Epidermal melanocyte (primary cell): ENCODE results near the gene SNAP47.
A peak's percentile ranks its signal among the peaks of the same experiment; 100 is the strongest.

ENCODE experiments used
- DNase-seq: peaks from one replicate; pipeline ENCODE4 v3.0.0; 2011; ENCODE audit warnings: low spot score; ENCODE audit not compliant: insufficient read length

SNAP47 gene

DNA sequence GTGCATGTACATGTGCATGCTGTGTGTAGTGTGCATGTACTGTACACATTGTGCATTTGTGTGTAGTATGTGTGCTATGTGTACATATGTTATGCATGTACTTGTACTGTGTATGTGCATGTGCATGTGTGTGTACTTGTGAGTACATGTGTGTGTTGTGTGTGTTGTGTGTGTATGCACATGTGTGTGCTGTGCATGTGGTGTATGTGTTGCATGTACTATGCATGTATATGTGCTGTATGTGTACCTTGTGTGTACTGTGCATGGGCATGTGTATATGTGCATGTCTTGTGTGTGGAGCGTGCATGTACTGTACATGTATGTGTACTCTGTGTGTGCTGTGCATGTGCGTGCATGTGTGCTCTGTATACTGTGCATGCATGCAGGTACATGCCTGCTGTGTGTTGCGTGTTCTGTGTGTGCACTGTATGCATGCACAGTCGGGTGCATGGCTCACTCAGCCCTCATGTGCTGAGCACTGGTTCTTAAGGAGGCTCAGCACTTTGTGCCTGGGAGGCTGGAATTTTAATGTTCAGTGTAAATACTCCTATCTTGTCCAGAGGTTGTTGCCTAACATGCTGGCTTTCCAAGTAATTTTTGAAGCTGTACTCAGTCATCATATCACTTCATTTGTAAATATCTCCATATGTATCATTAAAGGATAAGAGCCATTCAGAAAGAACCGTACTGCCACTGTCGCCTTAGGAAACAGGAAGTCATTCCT is 32.3 kb downstream of the SNAP47 start:
- DNase-seq: no peak

DNA sequence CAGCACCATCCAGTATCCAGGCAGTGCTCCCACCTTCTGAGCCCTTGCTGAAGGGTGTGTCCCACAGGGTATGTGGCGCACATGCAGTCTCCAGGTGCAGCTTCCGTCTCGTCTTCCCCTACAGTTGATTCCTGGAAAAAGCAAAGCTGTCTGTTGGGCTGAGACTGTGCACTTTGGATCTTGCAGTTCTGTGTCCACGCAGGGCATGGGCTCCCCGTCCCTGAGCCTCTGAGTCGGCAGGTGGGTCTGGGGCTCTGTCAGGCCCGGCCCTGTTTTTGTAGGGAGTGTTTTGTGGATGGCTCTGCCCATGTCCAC is 32.8 kb downstream of the SNAP47 start:
- no peak for DNase-seq

DNA sequence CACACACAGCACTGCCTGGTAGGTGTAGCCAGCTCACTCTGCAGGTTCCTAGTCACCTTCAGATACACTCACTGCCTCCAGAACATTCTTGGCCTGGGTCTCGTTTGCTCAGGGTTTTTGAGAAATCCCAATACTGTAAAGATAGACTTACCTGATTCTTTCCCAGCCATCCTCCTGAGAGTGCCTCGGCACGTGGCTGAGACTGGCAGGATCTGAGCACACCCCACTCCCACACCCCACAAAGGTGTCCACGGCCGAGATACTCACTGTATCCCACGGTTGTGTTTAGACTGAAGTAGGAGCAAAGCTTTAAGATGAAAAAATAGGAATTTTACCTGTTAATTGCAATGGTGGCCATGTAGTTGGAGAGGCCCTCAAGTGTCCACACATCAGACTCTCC is 33.4 kb downstream of the SNAP47 start:
- DNase-seq: no peak

DNA sequence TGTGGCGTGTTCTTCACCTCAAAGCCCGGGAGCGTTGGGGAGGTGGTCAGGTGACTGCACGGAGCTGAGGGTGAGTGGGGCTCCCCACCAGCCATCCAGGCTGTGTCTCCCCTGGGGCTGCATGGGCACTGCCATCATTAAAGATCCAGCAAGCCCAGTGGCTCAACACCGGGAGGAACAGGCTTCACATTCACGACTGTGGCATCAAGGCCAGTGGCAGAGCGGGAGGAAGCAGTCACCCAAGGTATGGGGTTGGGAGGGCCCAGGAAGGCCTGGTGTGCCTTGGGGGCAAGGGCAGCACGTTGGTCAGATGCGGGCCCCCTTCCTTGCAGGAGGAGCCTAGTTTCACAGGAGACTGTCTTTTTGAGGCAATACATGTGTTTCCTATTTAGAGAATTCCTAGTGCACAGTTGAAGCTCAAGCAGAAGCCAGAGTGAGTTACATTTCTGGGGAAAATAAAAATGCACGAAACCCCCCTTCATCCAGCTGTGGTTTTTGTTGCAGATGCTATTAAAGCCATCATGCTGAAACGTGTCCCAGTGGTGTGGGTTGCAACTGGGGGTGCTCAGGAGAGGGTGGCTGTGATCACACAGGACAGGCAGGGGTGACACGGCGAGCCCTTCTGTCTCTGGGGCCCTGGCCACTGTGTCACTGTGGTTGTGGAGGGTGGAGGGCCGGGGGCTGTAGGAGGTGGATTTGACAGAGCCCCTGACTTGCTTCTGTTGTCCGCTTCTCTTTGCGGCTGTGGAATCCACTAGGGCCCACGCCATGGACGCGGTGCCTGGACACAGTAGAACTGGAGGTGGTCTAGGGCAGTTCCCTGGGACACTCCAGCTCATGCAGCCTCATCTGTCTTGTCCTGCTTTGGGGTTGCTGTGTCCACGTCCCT is 34.1 kb downstream of the SNAP47 start:
- DNase-seq: peak; percentile 28

DNA sequence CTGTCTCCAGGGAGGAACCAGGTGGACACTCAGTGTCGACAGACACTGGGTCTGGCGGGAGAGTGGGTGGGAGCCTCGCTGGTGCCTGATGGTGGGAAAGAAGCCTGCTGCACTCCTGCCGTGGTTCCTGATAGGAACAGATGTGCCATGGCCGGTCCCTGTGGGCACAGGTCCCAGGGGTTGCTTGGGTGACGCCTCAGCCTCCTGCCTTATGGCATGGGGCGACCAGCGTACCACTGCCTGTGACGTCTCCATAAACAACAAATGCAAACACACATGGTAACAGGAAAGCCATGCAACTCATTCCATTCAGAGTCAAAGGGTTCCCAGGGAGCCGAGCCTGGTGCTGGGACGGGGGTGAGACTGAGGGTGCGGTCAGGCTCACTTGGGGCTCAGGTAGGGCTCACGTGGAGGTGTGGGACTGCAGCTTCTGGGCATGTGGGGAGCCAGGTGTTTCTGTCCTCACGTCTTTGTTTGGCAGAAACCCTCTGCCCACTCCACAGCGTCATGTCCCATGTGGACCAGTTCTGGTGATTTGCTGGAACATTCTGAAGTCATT is 34.8 kb downstream of the SNAP47 start:
- DNase-seq: no peak

DNA sequence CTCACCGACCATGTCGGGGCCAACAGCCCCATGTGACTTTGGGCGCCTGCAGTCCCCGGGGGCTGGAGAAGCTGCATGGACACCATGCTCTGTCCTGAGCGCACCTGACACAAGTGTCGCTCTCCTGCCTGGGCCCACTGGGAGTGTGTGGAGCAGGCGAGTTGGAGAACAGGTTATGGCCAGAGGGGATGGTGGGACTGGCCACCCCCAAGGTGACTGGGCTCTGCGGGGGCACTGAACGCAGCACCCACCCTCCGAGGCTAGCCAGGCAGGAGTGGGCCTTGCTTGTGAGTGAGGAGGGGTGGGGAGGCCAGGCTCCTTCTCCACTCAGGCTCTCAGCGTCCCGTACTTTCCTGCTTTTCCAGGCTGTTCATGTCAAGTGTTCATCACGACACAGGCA is 35.6 kb downstream of the SNAP47 start:
- DNase-seq: no peak

DNA sequence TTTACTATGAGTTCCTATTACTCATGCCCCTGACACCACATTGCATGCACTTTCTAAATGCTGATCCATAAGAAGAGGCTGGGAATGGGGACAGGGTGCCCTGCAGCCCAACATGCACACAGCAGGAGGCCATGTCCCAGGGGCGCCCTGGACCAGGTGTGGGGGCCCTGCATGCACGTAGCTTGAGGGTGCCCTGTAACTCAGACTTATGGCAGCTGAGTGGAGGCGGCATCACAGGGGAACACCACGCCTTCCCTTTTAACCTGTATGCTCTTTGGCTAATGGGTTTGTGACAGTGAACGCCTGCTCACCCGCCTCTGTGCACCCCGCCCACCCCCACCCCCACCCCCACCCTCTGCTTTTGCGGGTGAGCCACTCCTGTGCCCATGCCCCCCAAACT is 36.1 kb downstream of the SNAP47 start:
- no peak for DNase-seq

DNA sequence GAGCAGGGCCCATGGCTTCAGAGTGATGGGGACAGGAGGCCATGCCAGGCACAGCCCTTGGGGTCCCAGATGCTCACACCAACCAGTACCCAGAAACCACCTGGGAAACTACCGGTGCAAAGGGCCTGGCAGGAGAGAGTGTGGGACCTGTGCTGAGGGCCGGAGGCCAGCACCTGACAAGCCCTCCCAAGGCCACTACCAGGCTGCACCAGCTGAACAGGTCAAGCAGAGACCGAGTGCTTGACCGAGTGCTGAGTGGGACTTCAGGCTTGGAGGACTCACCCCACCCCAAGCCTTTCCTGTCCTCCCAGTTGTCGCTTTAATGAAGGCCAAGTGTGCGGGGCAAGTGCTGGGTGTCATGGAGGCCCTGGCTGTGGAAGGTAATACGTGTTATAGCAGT is 36.5 kb downstream of the SNAP47 start:
- DNase-seq: no peak

DNA sequence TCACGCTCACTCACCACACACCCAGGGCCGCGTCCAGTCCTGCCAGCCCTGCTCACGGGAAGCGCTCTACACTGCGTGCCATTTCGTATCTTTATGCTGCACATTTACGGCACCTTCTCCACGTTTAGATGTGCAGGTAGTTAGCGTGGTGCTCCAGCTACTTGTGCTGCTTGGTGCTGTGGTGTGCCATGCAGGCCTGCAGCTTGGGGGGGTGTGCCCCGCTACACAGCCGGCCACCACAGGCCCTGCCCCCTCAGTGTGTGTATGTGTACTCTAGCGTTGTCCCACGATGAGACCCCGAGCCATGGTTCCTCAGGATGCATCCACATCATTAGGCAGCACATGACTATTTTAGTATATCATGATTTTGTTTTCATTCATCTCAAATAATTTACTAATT is 38.3 kb downstream of the SNAP47 start:
- DNase-seq: no peak

DNA sequence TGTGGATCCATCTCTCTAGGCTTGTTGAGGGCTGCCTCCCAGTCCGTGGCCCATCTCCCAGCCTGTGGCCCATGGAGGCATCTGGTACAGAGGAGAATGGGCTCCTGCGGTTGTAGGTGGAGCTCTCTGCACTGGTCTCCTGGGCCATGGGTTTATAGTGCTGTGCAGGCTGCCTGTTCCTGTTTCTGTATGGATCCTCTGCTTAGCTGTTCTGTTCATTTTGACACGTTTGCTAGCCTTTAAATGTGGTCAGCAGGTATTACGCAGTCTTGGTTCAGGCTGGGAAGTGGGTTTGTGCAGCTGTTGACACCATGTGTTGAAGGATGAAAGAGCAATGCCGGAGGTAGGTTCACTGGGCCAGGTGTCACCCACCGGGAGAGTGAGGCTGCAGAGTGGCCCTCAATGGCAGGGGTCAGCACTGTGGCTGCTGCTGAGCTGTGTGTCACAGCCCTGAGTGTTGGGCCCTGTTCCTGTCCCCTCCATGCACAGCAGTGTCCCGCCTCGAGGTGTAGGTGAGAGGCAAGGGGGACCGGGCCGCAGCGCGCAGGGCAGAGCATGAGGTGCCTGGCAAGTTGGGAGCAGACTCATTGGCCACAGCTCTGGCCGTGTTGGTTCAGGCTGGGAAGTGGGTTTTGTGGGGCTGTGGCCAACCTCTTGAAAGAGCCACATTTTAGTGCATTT is 39.0 kb downstream of the SNAP47 start:
- DNase-seq: no peak

DNA sequence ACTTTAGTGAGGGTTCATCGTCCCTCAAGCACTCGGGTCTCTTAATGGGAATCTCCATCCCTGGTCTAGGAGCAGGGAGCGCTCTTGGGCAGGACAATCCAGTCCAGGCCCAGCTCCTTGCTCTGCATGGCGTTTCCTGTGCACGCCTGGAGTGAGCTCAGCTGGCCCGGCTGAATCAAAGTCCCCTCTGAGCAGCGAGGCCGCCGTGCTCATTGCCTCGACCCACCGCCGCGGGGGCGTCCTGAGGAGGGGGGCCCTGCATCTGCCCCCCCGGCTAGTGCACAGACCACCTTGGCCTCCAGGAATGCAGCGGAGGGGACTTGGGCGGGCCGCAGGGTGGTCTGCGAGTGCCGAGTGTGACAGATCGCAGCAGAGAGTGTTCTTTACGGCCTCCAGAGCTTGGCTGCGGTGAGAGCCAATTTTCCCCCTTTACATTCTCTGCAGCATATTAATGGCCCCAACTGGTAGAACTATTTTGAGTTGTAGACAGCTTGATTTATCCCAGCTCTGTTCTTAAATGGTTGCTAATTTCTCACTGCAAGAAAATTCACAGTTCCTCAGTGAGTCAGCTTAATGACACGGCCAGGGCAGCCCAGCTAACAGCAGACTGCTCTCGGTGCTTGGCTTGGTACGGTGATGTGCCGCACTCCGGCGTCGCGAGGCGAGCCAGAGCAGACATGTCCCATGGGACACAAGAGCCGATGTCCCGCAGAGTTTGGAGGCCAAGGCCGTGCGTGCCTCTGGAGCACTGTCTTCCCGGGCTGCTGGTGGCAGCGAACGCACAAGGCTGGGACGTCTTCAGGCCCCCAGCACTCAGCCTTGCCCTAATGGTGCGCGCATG is 39.8 kb downstream of the SNAP47 start:
- peak; percentile 26 for DNase-seq

DNA sequence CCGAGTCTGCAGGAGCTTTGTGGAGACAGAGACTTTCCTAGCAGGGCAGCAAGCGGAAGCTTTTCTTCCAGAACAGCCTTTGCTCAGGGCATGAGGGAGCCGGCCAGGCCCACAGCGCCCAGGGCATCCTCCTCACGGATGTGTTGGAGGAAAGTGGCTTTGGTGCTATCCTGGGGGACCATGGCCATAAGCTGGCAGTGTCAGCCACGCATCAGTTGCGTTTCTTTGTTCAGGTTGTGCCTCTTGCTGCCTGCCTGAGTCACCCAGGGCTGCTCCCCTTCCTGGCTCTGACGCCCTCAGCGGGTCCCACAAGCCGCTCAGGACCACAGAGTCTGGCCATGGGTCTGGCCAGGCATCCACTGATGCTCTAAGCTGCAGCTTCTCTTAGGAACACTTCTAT is 40.6 kb downstream of the SNAP47 start:
- DNase-seq: no peak

DNA sequence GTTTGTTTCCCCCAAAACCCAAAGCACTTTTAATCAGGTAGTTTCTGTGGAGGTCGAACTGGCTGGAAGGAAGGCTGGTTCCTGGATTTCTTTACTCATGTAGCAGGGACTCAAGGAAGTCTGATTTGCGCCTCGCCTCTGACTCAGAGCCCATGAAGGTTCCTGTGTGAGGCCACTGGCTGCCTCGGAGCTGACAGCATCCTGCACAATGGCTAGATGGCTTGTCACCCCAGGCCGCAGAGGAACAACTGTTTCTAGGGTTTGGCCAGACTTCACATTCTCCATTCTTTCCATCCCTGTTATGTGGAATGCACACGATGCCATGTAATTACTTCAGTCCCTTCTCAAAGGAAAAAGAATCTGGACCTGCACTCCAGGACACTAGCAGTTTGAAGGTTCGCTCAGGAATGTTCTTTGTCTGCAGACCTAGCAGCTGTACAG is 41.1 kb downstream of the SNAP47 start:
- DNase-seq: peak; percentile 79

DNA sequence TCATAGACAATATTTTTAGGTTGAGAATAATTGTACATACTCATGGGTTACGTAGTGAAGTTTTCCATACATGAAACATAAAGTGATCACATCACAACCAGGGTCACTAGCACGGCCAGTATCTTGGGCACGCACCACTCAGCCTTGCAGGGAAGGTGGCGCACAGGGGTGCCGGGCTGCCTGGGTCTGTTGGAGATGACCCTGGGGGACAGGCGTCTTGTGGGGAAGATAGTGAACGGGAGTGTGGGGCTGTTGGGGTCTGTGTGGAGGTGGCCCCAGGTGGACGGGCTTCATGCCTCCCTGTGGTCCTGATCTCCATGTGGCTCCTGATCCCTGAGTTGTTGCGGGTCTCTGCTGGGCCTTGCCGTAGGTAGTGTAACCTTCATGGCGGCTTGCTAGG is 41.9 kb downstream of the SNAP47 start:
- no peak for DNase-seq

DNA sequence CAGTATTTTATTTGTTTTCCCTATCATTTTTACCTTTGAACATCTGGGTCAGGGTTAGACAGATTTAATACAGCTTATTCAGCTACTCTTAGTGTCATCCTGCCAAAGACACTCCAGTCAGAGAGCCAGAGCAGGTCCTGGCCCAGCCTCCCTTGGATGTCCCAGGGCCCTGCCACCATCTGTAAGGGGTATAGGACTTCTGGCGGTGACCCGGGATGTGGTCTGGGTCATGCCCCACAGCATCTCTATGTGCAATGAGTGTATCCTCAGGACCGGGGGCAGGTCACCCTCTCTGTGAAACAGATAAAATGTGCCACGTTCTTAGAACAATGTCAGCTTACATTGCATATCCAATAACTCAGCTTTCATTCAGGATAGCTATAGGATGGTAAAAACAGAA is 42.4 kb downstream of the SNAP47 start:
- no peak for DNase-seq

DNA sequence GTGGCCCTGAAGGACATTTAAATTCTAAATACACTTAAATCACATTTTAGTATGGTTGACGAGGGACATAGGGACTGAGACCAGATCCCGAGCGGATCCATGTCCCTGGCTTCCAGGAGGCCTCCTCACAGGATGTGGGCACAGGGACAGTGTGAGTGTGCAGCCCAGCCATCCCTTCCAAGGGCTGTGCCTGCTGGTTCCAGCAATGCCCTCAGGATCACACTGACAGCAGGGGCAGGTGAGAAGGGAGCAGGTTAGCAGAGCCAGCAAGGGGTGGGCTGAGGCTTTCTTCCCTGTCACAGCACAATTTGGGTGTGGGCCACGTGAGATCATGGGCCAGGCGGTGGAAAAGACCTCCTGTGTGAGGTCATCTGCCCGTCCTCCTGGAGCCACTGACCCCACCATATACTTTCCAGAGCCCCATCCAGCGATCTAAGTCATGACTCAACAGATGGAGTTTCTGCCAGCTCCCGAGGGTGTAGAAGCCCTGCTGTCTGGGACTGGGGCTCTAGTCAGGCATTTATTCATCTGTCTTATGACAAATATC is 43.2 kb downstream of the SNAP47 start:
- no peak for DNase-seq

DNA sequence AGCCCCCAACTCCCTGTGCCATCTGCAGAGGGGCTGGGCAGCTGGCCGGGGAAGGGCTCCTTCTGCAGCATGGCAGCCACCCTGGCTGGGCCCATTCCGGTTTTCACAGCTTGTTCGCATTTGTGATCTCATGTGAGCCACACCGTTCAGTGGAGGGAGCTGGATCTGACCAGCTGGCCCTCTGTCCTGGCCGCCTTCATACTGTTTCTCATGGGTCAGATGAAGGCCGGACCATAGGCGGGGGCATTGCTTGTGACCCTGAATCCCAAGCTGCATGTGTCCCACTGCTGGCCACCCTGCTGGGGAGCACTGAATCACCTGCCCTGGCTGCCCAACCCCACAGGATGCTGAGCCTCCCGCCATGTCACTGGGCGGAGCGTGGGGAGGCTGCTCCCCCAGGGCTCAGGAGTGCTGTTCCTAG is 43.8 kb downstream of the SNAP47 start:
- DNase-seq: no peak

DNA sequence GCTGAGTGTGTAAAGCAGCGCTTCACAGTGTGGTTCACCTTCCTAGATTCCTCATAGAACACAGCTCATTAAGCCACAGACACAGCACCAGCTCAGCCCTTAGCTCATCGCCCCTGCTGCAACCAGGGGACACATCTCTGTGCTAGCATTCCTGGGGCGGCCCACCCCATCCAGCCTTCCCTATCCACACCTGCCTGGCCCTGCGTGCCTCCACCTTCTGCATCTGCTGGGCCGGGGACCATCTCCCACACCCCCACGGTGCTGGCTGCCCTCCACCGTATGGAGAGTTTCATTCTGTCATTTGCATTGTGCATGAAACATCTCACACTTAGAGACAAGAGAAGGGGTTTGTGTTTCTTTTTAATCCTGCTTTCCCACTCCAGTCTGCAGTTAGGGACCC is 44.5 kb downstream of the SNAP47 start:
- DNase-seq: no peak

DNA sequence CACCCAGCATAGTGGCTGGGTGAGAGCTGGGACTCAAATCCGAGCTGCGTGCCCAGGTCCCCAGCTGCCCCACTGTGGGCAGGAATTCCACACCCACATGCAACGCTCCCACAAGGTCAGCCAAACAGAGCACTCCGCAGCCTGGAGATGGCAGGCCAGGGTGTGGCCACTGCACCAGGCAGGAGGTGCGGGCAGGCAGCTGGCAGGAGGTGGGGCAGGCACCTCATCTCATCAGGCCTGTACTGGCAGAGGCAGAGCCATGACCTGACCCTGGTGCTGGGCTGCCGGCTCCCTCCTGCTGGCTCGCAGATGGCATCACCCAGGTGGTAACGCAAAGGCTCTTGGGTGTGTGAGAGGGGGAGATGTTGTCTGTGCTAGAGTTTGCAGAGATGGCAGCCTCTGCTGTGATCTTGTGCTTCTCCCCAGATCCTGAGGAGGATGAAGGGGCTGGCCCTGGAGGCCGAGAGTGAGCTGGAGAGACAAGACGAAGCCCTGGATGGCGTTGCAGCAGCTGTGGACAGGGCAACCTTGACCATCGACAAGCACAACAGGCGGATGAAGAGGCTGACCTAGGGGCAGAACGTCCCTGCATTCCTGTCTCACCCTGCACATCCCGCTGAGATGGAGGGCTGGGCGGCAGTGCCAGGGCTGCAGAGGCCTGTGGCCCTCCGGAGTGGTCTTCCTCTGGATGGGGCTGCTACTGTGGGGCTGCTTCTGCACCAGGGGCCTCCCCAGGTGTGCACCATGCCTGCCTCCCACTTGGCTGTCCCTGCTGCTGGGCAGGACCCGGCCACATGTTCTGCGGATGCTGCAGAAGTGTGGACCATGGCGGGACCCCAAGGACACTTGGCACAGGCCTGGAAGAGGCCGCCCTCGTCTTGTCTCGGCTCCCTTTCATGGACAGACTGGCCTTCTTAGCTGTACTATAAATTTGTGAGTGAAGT is 45.1 kb downstream of the SNAP47 start:
- DNase-seq: no peak
